ENCODE results near the gene L3MBTL3. TPM values are rescaled to one million over a fixed set of nuclear protein-coding genes. Genes with fewer than 3 reads are reported as not detected.

L3MBTL3 gene
- total and polyA plus RNA-seq, 7 donors, result 2.1 to 10.4 (median 4.2) TPM

GRCh38 chr6:130129762-130130246, 111.4 kb downstream of the L3MBTL3 start:
- intact Hi-C loops (cut with DNase I), result no loop called here
- H3K4me3 ChIP-seq, result no peak overlapping the region
- DNase-seq, result no peak
- WGBS, 2 donors, result 72 to 86% methylated on average over 6 of the region's 6 CpGs
- no peaks in the 10 kb centered on the region for H3K36me3 ChIP-seq
- no peak overlapping the region for H3K27ac ChIP-seq
- no peaks in the 10 kb centered on the region for H3K4me1 ChIP-seq
- no peak for TF ChIP-seq POLR2A (IDR thresholded peaks at IDR 0.05)
- no peak for TF ChIP-seq CTCF (IDR thresholded peaks at IDR 0.05)
- no peak for TF ChIP-seq POLR2AphosphoS5 (IDR thresholded peaks at IDR 0.05)
- no peak for TF ChIP-seq EP300 (IDR thresholded peaks at IDR 0.05)
- H3K9me3 ChIP-seq, result no peaks in the 10 kb centered on the region
- no peaks in the 10 kb centered on the region for H3K27me3 ChIP-seq

GRCh38 chr6:130132286-130132701, 113.9 kb downstream of the L3MBTL3 start:
- Histone ChIP-seq H3K4me1 (no peaks in the 10 kb centered on the region), H3K27me3 (no peaks in the 10 kb centered on the region), H3K9me3 (no peaks in the 10 kb centered on the region), H3K36me3 (no peaks in the 10 kb centered on the region), H3K4me3 (no peak overlapping the region), H3K27ac (no peak overlapping the region)
- intact Hi-C loops (cut with DNase I), result no loop called here
- no peak for TF ChIP-seq CTCF (IDR thresholded peaks at IDR 0.05)
- TF ChIP-seq POLR2AphosphoS5 (IDR thresholded peaks at IDR 0.05), result no peak
- no peak for TF ChIP-seq POLR2A (IDR thresholded peaks at IDR 0.05)
- no peak for TF ChIP-seq EP300 (IDR thresholded peaks at IDR 0.05)
- no peak for DNase-seq
- WGBS, 2 donors, result 13 to 35% methylated on average over 6 of the region's 6 CpGs

DNA sequence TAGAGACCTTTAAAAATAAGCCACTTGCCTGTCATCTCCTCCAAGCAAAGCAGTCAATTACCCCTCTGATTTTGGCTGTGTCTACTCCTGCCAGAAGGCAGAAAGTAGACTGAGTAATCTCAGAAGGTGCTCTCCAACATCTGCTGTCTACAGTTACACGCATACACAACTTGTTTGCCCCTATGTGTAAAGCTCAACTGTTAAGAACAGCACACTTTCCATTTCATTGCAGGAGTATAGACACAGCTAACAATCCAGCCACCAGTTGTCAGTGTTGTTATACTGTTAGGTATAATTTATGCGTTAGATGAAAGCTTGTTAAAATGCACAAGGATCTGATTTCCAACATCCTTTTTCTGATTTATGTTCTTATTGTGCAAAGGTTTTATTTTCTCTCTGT, 116.2 kb downstream of the L3MBTL3 start:
- no peak overlapping the region for H3K27ac ChIP-seq
- no peak overlapping the region for H3K4me3 ChIP-seq
- 74% methylated on average over 2 of the region's 2 CpGs for WGBS, 2 donors
- TF ChIP-seq CTCF (IDR thresholded peaks at IDR 0.05), result no peak
- no peak for TF ChIP-seq POLR2AphosphoS5 (IDR thresholded peaks at IDR 0.05)
- no peak for TF ChIP-seq EP300 (IDR thresholded peaks at IDR 0.05)
- no peak for TF ChIP-seq POLR2A (IDR thresholded peaks at IDR 0.05)
- no peaks in the 10 kb centered on the region for H3K36me3 ChIP-seq
- no peak for DNase-seq
- no peaks in the 10 kb centered on the region for H3K4me1 ChIP-seq
- H3K27me3 ChIP-seq, result no peaks in the 10 kb centered on the region
- H3K9me3 ChIP-seq, result no peaks in the 10 kb centered on the region
- intact Hi-C loops (cut with DNase I), result no loop called here

GRCh38 chr6:130136798-130137197, 118.4 kb downstream of the L3MBTL3 start:
- Histone ChIP-seq H3K27me3 (no peaks in the 10 kb centered on the region), H3K9me3 (no peaks in the 10 kb centered on the region), H3K4me1 (no peaks in the 10 kb centered on the region), H3K36me3 (no peaks in the 10 kb centered on the region), H3K4me3 (no peak overlapping the region), H3K27ac (no peak overlapping the region)
- DNase-seq, result no peak
- WGBS, 2 donors, result 72 to 82% methylated on average over 2 of the region's 2 CpGs
- intact Hi-C loops (cut with DNase I), result no loop called here
- no peak for TF ChIP-seq CTCF (IDR thresholded peaks at IDR 0.05)
- no peak for TF ChIP-seq EP300 (IDR thresholded peaks at IDR 0.05)
- TF ChIP-seq POLR2AphosphoS5 (IDR thresholded peaks at IDR 0.05), result no peak
- no peak for TF ChIP-seq POLR2A (IDR thresholded peaks at IDR 0.05)
